GM19240 (cell line): ENCODE data around the gene PASK.

ENCODE experiments used
- DNase-seq: peaks from one replicate; pipeline ENCODE4 v3.0.0; 2011; ENCODE audit warnings: low spot score; ENCODE audit not compliant: insufficient read length

PASK gene

DNA sequence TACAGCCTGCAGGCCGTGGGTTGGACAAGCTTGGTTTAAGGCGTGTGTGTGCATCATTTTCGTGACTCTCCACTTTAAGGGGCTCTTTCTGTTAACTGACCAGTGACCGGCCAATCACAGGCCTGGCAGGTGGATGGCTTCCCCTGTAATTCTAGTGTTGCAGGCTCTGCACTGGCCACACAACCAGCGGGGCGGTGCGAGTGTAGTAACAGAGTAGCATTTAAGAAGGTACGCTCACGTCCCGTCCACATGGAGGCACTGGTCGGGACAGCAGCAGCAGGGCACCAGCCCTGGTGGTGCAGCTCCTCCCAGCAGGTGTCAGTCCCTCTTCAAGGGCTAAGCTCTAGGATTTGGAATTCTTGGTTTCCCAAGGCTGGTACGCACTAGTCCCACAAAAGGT is 31.2 kb upstream of the PASK start:
- no peak for DNase-seq

GRCh38 chr2:241179899-241180298 is 30.6 kb upstream of the PASK start:
- DNase-seq, result no peak

DNA sequence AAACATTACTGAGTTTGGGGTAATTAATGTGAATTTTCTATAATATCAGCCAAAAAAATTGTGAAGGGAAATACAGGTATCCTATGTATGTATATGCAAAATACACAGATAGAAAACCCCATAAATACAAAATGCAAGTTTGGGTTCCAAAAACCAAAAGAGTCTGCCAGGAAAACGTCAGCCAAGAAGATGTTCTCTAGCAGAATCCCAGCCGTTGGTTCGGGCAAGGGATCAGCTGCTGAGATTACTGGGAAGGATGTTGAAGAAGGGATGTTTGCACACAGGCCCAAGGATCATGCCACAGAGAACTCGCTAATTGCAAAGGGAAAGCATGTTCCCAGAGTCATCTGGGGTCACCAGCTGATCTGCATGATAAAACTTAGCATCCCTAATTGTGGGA is 29.7 kb upstream of the PASK start:
- DNase-seq, result no peak

GRCh38 chr2:241177526-241178334 is 28.5 kb upstream of the PASK start:
- no peak for DNase-seq

DNA sequence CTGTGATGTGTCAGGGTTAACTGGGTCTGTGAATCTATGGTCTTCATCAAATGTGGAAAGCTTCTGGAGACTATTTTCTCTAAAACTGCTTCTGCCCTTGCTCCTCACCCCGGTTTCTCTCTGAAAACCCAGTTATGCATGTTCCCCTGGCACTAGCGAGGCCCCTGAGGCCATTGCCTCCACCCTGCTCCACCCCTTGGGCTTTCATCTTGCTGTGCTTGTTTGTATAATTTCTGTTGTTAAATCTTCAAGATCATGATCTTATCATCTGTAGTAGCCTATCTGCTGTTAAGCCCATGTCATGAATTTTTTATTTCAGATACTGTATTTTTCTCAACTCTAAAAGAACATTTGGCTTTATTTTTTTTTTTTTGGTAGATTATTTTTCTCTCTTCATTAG is 24.3 kb upstream of the PASK start:
- no peak for DNase-seq

DNA sequence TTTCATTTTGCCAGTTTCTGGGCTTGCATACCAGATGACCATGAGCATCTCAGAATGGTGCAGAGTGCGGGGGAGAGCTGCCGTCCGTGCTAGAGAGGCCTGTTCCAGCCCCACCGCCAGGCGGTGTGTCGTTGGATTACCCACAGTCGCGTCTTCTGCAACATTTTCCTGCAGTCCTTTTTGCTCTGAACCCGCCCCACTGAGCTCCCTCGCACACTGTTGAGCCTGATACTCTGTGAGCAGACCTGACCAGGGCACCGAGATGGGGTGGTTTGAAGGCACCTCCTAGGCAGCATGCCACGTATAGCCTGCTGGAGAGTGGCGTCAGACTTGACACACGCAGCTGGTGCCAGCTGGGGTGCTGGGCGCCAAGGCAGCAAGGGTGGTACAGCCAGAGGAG is 19.1 kb upstream of the PASK start:
- no peak for DNase-seq

DNA sequence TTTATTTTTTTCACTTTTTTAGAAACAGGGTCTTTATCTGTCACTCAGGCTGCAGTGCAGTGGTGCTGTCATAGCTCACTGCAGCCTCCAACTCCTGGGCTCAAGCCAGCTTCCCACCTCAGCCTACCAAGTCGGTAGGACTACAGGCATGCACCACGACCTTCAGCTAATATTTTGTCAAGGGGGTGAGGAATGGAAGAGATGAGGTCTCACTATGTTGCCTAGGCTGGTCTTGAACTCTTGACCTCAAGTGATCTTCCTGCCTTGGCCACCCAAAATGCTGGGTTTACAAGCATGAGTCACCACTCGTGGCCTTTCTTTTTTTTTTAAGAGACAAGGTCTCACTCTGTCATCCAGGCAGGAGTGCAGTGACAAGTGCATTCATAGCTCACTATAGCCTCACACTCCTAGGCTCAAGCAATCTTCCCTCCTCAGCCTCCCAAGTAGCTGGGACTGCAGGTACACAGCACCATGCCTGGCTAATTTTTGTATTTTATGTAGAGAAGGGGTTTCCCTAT is 14.4 kb upstream of the PASK start:
- no peak for DNase-seq

GRCh38 chr2:241161646-241162281 is 12.5 kb upstream of the PASK start:
- DNase-seq, result no peak

DNA sequence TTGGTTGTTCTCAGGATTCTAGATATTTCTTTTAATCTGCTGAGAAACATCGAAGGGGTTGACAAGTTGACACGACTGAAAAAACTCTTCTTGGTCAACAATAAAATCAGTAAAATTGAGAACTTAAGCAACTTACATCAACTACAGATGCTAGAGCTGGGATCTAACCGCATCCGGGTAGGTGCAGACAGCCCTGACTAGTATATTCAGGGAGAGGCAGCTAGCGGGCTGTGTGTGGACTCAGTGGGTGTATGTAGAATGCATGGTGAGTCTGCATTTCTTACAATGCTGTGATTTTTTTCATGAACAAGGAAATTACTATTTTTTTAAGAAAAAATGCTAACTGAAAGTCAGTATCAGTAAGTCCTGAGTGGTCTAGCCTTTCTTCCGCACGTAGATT is 11.0 kb upstream of the PASK start:
- DNase-seq, result no peak

DNA sequence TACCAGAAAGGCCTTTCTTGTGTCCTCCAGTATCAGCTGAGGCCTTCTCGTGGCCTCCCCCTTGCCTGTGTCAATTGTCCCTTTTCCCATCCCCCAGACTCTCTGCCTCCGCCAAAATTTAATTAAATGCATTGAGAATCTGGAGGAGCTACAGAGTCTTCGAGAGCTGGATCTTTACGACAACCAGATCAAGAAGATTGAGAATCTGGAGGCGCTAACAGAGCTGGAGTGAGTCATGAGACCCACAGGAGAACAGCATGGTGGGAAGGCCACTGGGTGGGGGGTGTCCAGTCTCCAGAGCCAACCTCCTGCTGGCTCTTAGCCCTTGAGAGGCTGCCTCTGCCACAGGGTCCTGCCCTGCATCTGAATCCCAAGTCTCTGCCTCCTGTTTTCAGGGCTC is 9.8 kb upstream of the PASK start:
- no peak for DNase-seq

DNA sequence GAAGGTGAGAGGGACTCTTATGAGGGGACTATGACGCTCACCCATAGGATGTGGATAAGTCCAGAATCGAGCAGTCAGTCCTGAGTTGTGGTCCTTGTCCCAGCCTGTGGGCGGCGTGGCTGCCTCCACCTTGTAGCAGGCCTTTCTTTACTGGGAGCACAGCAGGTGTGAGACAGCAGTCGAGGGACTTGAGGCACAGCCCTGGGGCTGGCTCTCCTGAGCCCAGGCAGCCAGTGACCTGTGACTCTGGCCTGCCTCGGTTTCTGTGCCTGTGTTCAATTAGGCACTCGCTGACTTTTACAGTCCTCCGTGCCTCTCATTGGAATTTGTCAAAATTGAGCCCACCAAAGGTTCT is 9.3 kb upstream of the PASK start:
- DNase-seq, result no peak

- no peak for DNase-seq
Measured at GRCh38 chr2:241157841-241158545, 8.7 kb upstream of the PASK start.

DNA sequence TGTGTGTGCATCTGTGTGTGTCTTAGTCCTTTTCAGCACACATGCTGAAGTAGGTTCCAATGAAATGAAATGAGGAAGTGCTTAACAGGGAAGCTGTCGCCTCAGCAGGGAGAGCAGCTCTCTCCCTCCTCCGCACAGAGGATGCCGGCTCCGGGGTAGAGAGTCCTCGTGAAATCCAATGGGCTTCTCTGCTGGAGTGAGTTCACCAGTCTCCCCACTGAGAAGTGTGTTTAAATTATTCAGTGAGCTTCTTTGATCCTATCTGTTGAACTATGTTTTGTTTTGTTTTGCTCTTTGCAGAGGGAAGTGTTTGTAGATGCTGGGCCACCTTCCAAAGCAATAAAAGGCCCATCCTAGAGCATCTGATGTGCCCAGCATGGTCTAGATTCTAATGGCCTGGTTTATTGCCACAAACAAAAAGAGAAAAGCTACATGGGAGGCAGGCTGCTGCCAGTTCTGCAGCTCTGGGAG is 7.7 kb upstream of the PASK start:
- no peak for DNase-seq

GRCh38 chr2:241155936-241156335 is 6.7 kb upstream of the PASK start:
- no peak for DNase-seq

- DNase-seq, result no peak
Measured at GRCh38 chr2:241154915-241155314, 5.6 kb upstream of the PASK start.

- no peak for DNase-seq
Measured at GRCh38 chr2:241153616-241154015, 4.3 kb upstream of the PASK start.

DNA sequence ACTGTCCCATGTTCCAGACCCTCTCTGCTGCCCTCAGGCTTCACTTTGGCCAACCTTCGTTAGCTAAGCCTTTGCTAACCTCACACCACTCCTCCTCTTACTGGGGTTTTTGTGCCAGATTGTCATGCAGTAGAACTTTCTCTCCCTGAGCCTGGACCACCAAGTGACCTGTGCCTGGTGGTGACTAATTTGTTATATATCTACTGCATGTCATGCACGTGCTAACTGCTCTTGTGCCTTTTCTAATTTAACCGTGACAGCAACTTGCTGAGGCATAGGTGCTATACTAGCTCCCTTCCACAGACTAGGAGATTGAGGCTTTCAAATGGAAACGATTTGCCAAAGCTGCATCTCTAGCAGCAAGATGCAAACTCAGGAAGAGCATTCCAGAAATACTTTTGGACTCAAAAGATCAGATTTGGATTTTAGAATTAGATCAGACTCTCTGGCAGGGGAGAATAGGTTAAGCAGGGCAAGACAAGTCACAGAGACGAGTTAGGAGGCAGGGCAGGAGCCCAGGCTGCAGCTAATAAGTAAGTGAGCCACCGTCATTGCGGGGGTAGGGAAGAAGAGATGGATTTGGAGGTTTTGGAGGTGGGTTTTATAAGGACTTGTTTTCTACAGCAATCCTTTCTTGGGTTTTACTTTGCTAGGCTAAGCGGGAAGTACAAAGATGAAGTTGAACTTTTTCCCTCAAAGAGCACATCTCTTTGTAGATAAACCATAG is 2.8 kb upstream of the PASK start:
- no peak for DNase-seq

DNA sequence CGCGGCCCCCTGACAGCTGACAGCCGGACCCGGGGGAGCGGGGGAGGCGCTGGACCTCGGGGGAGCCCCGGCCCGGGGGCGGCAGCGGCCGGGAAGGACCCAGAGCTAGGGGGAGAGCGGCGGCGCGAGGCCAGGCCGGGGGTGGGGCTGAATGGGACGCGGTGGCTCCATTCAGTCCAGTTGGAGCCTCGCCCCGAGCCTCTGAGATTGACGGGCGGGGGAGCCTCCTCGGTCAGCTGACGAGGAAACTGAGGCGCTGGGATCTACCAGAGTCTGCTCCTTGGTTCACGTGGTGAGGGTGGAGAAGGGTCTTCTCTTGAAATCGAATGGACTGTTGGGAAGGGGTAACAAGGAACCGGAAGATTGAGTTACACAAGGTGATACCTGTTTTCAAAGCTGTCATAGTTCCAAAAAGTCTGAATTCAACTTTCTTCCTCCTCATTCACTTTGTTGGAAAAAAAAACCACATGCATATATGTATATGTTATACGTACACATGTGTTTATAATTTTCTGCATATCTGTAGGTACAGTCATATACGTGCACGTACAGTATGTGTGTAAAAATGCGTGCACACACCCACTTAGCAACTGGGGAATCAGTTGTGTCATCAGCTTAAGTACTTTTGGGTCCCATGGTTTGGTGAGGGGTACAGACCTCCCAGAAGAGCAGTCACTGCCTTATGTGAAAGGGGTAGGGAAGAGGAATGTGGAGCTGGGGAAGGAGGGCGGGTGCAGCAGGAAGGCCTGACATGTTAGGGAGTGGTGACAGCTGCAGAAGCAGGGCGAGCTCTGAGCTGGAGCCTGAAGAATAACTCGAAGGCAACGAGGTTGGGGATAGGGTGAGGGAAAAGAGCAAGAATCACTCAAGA is 1.6 kb upstream of the PASK start:
- no peak for DNase-seq

DNA sequence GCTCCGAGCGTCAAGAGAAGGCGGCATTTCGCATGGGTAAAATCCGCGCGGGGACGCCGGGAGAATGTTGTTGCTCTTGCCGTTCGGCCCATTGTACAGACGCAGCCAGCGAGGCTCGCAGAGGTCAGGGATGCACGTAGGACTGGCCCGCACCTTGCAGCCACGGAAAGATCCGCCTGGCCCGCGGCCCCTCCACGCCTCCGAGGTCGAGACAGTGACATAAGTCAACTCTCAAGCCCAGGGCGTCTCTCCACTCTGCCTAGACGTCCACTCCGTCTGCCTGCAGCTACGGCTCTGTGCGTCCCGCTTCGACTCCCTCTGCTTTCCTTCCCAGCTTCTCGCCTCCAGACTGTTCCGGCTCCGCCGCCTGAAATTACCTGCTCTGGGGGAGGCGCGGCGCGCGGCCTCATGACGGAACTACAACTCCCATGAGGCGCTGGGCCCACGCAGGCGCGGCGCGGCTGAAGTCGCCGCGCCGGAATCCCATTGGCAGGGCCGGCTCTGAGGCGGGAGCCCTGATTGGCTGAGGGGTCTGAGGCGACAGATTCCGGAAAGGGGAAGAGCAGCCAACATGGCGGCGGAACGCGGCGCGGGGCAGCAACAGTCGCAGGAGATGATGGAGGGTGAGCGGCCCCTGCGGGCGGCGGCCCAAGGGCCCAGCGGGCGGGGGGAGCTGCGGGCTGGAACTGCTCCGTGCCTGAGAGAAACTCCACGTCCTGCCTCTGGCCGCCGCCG is 820 bp upstream of the PASK start, which contains the start of gene PPP1R7:
PPP1R7 (plus strand) TSS at position 543 of the 735 bp plus-strand sequence; CDS start at position 572, 29 bp downstream.
- peak; percentile 97 for DNase-seq

GRCh38 chr2:241149675-241149924 is 328 bp upstream of the PASK start:
- no peak for DNase-seq
